Sciatic nerve (tissue), 1 donor: ENCODE results near the gene SAPCD1. TPM values are rescaled to one million over a fixed set of nuclear protein-coding genes. Genes with fewer than 3 reads are reported as not detected.

ENCODE experiments used
- total RNA-seq: library from RNA; stranded (reverse); fragmentation: NEBNext Ultra II Directional; extraction: Animal tissue kit (Norgen Biotek cat#: 25700); gene quantifications from one replicate; pipeline ENCODE4 v1.2.1, GENCODE V29; 2021
- donor health status: DM: no; HTN: no; CAD: no.

SAPCD1 gene
- total RNA-seq, 1 donor from 2014 or later: 4.9 TPM

Other genes starting within 250 kb of the SAPCD1 start
- not detected for gene MCCD1, start 233.7 kb upstream of the SAPCD1 start, total RNA-seq
- 258 TPM for gene DDX39B, start 220.7 kb upstream of the SAPCD1 start, total RNA-seq
- 4.8 TPM for gene ATP6V1G2, start 216.0 kb upstream of the SAPCD1 start, total RNA-seq
- gene NFKBIL1, start 215.0 kb upstream of the SAPCD1 start, total RNA-seq: 23.0 TPM
- gene LTA, start 190.4 kb upstream of the SAPCD1 start, total RNA-seq: 0.27 TPM
- 0.40 TPM for gene TNF, start 187.1 kb upstream of the SAPCD1 start, total RNA-seq
- 4.0 TPM for gene LTB, start 180.2 kb upstream of the SAPCD1 start, total RNA-seq
- 17.7 TPM for gene LST1, start 176.4 kb upstream of the SAPCD1 start, total RNA-seq
- gene NCR3, start 169.7 kb upstream of the SAPCD1 start, total RNA-seq: 1.1 TPM
- 50.6 TPM for gene AIF1, start 147.4 kb upstream of the SAPCD1 start, total RNA-seq
- 166 TPM for gene PRRC2A, start 141.9 kb upstream of the SAPCD1 start, total RNA-seq
- 201 TPM for gene BAG6, start 110.0 kb upstream of the SAPCD1 start, total RNA-seq
- gene APOM, start 106.8 kb upstream of the SAPCD1 start, total RNA-seq: 0.53 TPM
- gene C6orf47, start 101.9 kb upstream of the SAPCD1 start, total RNA-seq: 14.5 TPM
- gene GPANK1, start 97.7 kb upstream of the SAPCD1 start, total RNA-seq: 16.7 TPM
- 116 TPM for gene CSNK2B, start 96.6 kb upstream of the SAPCD1 start, total RNA-seq
- 20.4 TPM for gene LY6G5B, start 92.7 kb upstream of the SAPCD1 start, total RNA-seq
- 2.1 TPM for gene LY6G5C, start 81.6 kb upstream of the SAPCD1 start, total RNA-seq
- 46.0 TPM for gene ABHD16A, start 59.3 kb upstream of the SAPCD1 start, total RNA-seq
- not detected for gene LY6G6F, start 55.8 kb upstream of the SAPCD1 start, total RNA-seq
- gene LY6G6D, start 47.3 kb upstream of the SAPCD1 start, total RNA-seq: not detected
- gene LY6G6C, start 40.9 kb upstream of the SAPCD1 start, total RNA-seq: 0.71 TPM
- gene MPIG6B, start 39.3 kb upstream of the SAPCD1 start, total RNA-seq: 0.62 TPM
- gene DDAH2, start 33.4 kb upstream of the SAPCD1 start, total RNA-seq: 124 TPM
- gene CLIC1, start 26.1 kb upstream of the SAPCD1 start, total RNA-seq: 239 TPM
- gene MSH5, start 22.7 kb upstream of the SAPCD1 start, total RNA-seq: 21.2 TPM
- 0.94 TPM for gene VWA7, start 14.7 kb downstream of the SAPCD1 start, total RNA-seq
- gene VARS1, start 33.1 kb downstream of the SAPCD1 start, total RNA-seq: 42.3 TPM
- 30.1 TPM for gene LSM2, start 44.3 kb downstream of the SAPCD1 start, total RNA-seq
- 2.8 TPM for gene HSPA1L, start 52.6 kb downstream of the SAPCD1 start, total RNA-seq
- gene HSPA1A, start 52.9 kb downstream of the SAPCD1 start, total RNA-seq: 195 TPM
- 181 TPM for gene HSPA1B, start 65.1 kb downstream of the SAPCD1 start, total RNA-seq
- 22.1 TPM for gene NEU1, start 100.2 kb downstream of the SAPCD1 start, total RNA-seq
- 2.1 TPM for gene SLC44A4, start 116.3 kb downstream of the SAPCD1 start, total RNA-seq
- 49.4 TPM for gene EHMT2, start 135.0 kb downstream of the SAPCD1 start, total RNA-seq
- 8.4 TPM for gene ZBTB12, start 139.4 kb downstream of the SAPCD1 start, total RNA-seq
- gene C2, start 165.1 kb downstream of the SAPCD1 start, total RNA-seq: 25.0 TPM
- gene CFB, start 183.4 kb downstream of the SAPCD1 start, total RNA-seq: 72.6 TPM
- 55.1 TPM for gene NELFE, start 196.3 kb downstream of the SAPCD1 start, total RNA-seq
- gene SKIC2, start 196.5 kb downstream of the SAPCD1 start, total RNA-seq: 60.0 TPM
- 23.0 TPM for gene DXO, start 209.5 kb downstream of the SAPCD1 start, total RNA-seq
- 453 TPM for gene C4A, start 219.4 kb downstream of the SAPCD1 start, total RNA-seq